Memory B cell (primary cell): ENCODE data around the gene HM13.
A peak's percentile ranks its signal among the peaks of the same experiment; 100 is the strongest.
"Not testable (repeated sequence)": the region's sequence is repeated elsewhere in the genome, so short reads cannot be mapped to it uniquely, and the experiment has no call there.

Experiments used
- ATAC-seq: fragments of 150-1000 bp; cut with Tn5 transposase; 2 replicates; pipeline ENCODE4 v1.10.0; 2021; ENCODE audit warnings: low read depth, mild to moderate bottlenecking, moderate library complexity
- DNase-seq, 2 donors: peaks; one replicate each; pipeline ENCODE4 v3.0.0; 2022; ENCODE audit warnings: low spot score in 2 of 2
- H3K27ac Mint-ChIP-seq: one replicate; pipeline ENCODE4 v1.8.0; 2022; ENCODE audit warnings: mild to moderate bottlenecking, moderate library complexity, mixed read lengths
- H3K27me3 Mint-ChIP-seq: one replicate; pipeline ENCODE4 v1.8.0; 2022; ENCODE audit warnings: mixed read lengths
- H3K36me3 Mint-ChIP-seq: one replicate; pipeline ENCODE4 v1.8.0; 2022; ENCODE audit warnings: mild to moderate bottlenecking, mixed read lengths
- H3K4me1 Mint-ChIP-seq: one replicate; pipeline ENCODE4 v1.8.0; 2022; ENCODE audit warnings: mixed read lengths
- H3K4me3 Mint-ChIP-seq: one replicate; pipeline ENCODE4 v1.8.0; 2022; ENCODE audit warnings: mild to moderate bottlenecking, moderate library complexity, mixed read lengths
- H3K9me3 Mint-ChIP-seq: one replicate; pipeline ENCODE4 v1.8.0; 2022; ENCODE audit warnings: mixed read lengths

HM13 gene, protein sequence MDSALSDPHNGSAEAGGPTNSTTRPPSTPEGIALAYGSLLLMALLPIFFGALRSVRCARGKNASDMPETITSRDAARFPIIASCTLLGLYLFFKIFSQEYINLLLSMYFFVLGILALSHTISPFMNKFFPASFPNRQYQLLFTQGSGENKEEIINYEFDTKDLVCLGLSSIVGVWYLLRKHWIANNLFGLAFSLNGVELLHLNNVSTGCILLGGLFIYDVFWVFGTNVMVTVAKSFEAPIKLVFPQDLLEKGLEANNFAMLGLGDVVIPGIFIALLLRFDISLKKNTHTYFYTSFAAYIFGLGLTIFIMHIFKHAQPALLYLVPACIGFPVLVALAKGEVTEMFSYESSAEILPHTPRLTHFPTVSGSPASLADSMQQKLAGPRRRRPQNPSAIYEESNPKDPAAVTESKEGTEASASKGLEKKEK

DNA sequence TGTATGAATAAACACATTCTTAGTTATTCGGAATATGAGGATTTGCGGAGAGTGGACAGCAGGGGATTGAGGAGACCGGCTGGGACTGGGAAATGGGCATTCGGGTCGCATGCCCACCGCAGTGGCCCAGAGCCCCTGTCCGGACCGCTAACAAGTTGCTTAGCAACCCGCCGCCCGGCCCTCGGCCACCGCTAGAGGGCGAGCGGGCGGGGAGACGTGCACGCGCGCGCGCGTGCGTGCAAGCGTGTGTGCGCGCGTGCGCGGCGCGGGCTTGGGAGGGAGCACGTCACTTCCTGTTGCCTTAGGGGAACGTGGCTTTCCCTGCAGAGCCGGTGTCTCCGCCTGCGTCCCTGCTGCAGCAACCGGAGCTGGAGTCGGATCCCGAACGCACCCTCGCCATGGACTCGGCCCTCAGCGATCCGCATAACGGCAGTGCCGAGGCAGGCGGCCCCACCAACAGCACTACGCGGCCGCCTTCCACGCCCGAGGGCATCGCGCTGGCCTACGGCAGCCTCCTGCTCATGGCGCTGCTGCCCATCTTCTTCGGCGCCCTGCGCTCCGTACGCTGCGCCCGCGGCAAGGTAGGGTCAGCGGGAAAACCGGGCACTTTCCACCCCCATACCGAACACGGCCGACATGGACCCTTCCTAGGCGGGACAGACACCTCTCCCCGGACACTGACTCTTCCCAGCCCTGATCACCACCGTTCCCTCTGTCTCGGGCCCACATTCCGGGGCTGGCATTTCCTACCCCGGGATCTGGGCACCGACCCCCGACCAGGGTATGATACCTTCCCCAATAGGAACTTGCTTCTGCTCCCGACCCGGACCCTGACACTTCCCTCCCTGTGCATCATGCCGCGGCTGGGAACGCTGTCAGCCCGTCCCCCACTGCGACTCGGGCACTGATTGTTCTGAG lies at the start of gene HM13:
Gene HM13, plus strand, starts transcription at position 289 of the 918 bp plus-strand sequence. Its CDS starts 110 bp downstream, at position 399.
- H3K4me1 Mint-ChIP-seq = peaks cover 7% of the 10 kb centered on the region
- no peak within 1 kb of the TSS for H3K4me3 Mint-ChIP-seq
- H3K27me3 Mint-ChIP-seq = no peaks in the 10 kb centered on the region
- H3K9me3 Mint-ChIP-seq = no peaks in the 10 kb centered on the region
- peak; percentile 80 to 83 for DNase-seq
- ATAC-seq = peak; percentile 91
- H3K27ac Mint-ChIP-seq = no peak within 1 kb of the TSS
- peaks cover 2% of the 10 kb centered on the region for H3K36me3 Mint-ChIP-seq

DNA sequence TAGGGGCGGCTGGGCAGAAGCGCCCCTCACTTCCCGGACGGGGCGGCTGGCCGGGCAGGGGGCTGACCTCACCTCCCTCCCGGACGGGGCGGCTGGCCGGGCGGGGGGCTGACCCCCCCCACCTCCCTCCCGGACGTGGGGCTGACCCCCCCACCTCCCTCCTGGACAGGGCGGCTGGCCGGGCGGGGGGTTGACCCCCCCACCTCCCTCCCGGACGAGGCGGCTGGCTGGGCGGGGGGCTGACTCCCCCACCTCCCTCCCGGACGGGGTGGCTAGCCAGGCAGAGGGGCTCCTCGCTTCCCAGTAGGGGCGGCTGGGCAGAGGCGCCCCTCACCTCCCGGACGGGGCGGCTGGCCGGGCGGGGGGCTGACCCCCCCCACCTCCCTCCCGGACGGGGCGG lies 43.3 kb upstream of the HM13 start:
- H3K4me3 Mint-ChIP-seq, ATAC-seq, H3K27ac Mint-ChIP-seq, H3K36me3 Mint-ChIP-seq, H3K27me3 Mint-ChIP-seq, H3K9me3 Mint-ChIP-seq, DNase-seq: not testable (repeated sequence)
- peaks cover 16% of the 10 kb centered on the region for H3K4me1 Mint-ChIP-seq

DNA sequence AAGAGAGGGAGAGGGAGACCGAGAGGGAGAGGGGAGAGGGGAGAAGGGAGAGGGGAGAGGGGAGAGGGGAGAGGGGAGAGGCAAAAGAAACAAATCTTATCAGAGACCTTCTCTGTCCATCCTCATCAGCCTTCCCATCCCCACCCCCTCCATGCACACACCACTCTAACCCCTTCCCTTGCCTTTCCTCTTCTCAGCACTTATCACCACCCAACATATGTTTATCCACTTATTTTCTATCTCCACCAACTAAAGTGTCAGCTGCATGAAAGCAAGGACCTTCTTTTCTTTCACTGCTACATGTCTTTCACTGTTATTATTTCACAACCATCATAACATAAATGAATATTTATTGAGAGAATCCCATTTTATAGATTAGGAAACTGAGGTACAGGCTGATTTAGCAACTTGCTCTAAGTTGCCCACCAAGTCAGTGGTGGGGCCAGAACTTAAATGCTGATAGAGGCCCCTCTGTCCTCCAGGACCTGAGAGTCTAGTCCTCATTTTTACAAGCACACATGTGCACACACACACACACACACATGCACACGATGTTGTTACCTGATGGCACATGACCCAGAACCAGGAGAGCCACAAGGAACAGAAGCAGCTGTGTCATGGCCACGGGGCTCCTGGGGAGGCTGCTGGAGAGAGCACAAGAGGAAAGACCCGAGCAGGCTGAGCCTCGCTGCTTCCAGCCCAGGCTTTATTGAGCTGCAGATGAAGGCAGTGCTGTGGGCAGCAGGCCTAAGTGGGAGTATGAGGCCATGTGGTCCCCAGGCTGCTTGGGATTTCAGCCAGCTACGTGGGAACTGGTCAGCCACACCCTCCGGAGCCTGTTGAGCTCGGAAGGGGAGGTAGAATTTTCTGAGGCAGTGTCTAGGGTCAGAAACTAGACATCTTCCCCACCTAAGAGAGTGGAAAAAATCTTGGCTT lies 41.6 kb upstream of the HM13 start:
- H3K27me3 Mint-ChIP-seq = peaks cover 15% of the 10 kb centered on the region
- H3K4me1 Mint-ChIP-seq = peaks cover 16% of the 10 kb centered on the region
- DNase-seq (no peak), ATAC-seq (no peak)
- peaks cover 2% of the 10 kb centered on the region for H3K36me3 Mint-ChIP-seq
- peaks cover 2% of the 10 kb centered on the region for H3K9me3 Mint-ChIP-seq
- no peak overlapping the region for H3K4me3 Mint-ChIP-seq
- H3K27ac Mint-ChIP-seq = no peak overlapping the region

DNA sequence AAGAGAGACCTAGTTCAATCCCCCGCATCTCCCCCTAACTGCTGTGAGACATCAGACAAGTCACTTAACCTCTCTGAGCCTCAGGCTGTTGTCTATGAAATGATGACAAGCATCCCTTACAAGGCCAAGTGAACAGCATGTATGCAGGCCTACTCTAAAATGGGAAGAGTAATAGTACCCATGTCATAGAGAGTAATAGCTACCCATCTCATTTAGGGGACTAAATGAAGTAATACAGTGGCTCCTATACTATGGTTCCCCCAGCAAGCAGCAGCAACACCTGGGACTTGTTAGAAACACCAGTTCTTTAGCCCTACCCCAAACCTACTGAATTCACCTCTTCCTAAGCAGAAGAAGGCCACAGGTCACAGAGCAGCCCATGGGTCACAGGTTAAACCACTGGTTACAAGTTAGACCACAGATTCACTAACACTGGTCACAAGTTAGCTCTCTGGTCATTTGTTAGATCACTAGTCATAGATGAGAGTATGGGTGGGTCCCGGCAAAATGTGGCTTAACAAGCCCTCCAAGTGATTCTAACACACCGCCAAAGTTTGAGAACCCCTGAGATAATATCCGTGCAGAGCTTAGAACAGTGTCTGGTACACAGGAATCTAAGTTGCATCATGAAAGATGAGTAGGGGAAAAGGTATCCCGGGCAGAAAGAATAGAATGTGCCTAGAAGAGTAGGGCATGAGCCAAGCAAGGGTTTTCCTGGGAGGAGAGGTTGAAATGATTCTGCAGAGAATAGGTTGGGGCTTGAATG lies 40.7 kb upstream of the HM13 start:
- peaks cover 16% of the 10 kb centered on the region for H3K4me1 Mint-ChIP-seq
- DNase-seq = no peak
- no peak overlapping the region for H3K27ac Mint-ChIP-seq
- H3K4me3 Mint-ChIP-seq = peak overlapping the region; percentile 35
- H3K27me3 Mint-ChIP-seq = peaks cover 18% of the 10 kb centered on the region
- H3K9me3 Mint-ChIP-seq = peaks cover 2% of the 10 kb centered on the region
- peaks cover 2% of the 10 kb centered on the region for H3K36me3 Mint-ChIP-seq
- no peak for ATAC-seq

DNA sequence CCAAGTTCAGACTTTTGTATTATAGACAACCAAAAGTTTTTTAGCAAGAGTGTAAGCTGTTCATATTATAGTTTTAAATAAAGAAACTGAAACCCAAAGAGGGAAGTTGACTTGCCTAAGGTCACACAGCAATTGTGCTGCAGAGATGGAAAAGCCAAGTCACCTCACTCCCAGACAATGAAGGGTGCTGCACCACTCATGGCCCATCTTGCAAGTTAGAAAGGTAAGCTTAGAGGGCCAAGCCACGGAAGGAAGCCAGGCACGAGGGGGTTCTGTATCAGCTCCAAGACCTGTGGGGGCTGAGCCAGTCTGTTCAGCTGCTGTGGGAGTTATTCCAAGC lies 40.2 kb upstream of the HM13 start:
- Mint-ChIP-seq H3K4me3 (peak overlapping the region; percentile 9), H3K36me3 (peaks cover 2% of the 10 kb centered on the region), H3K9me3 (peaks cover 2% of the 10 kb centered on the region), H3K27me3 (peaks cover 18% of the 10 kb centered on the region), H3K27ac (no peak overlapping the region), H3K4me1 (peaks cover 16% of the 10 kb centered on the region)
- DNase-seq (no peak), ATAC-seq (peak; percentile 52)

DNA sequence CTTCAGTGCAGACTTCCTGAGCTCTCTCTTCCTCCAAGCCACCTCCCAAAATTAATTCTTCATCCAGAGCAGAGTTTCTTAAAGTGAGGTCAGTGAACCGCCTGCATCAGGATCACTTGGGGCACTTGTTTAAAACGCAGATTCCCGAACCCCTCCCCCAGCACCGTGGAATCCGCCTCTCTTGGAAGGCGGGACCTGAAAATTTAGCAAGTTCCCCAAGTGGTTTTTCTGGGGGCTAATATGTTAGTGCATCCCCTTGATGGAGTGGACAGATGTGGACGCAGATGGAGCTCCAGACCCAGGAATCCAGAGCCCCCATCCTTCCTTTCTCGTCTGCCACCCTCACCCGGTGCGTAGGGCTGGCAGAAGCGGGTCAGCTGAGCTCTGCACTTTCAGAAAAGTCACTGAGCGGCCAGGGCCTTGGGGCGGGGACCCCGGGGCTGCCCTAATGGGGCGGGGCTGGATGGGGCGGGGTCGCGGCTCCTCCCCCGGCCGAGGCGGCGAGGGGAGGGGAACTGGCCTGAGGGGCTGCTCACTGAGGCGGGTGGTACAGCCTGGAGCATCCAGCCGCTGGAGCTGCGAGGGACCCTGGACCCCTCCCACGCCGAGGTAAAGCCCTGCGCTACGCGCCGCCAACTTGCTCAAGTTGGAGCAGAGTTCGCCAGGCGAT lies 39.3 kb upstream of the HM13 start, which contains the start of the genes DEFB124 and REM1:
Gene DEFB124, minus strand, starts transcription at position 370 of the 670 bp plus-strand sequence. CDS start 2,114 bp downstream, outside the sequence.
Gene REM1, plus strand, starts transcription at position 531 of the 670 bp plus-strand sequence. CDS start 1,158 bp downstream, outside the sequence.
- peak; percentile 29 for ATAC-seq
- Mint-ChIP-seq H3K4me3 (peak within 1 kb of the TSS; percentile 49), H3K27ac (no peak within 1 kb of the TSS), H3K9me3 (peaks cover 2% of the 10 kb centered on the region), H3K27me3 (peaks cover 20% of the 10 kb centered on the region), H3K4me1 (peaks cover 16% of the 10 kb centered on the region), H3K36me3 (peaks cover 2% of the 10 kb centered on the region)
- no peak for DNase-seq

DNA sequence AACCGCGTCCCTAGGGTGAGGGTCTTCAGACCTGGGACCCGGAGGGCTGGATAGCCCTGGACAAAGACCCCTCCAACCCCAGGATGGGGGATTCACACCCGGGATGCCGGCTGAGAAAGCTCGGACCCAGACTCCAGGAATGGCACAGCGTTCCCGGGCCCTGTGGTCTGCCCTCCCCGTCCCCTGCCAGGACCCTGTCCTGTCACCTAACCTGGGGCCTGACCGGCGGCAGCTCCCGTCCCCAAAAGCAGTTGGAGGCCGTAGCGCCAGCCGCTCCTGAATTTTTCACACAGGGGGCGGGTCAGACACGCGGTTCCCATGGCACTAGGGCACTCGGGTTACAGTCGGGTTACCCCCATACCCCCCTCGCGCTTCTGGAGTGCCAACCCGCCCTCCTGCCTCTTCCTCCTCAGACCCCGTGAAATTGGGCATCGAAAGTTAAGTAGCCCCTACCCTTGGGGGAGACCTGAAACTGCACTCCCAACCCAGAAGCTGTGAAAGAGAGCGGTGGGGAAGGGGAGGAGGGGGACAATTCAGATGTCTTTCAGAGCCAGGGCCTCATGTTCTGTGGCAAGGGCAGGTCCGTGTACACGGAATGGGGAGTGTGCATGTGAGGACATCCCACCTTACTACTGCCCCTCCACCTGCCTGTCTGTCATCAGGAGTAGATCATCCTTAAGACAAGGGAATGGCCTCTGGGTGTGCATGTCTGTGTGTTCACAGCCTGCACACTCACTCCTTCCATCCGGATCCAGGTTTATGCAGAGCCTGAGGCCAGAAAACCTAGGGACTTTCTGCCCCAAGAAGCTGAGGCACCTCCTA lies 38.6 kb upstream of the HM13 start:
- H3K4me1 Mint-ChIP-seq = peaks cover 16% of the 10 kb centered on the region
- H3K27me3 Mint-ChIP-seq = peaks cover 20% of the 10 kb centered on the region
- ATAC-seq = no peak
- H3K9me3 Mint-ChIP-seq = peaks cover 2% of the 10 kb centered on the region
- no peak for DNase-seq
- H3K36me3 Mint-ChIP-seq = peaks cover 2% of the 10 kb centered on the region
- no peak overlapping the region for H3K27ac Mint-ChIP-seq
- no peak overlapping the region for H3K4me3 Mint-ChIP-seq

DNA sequence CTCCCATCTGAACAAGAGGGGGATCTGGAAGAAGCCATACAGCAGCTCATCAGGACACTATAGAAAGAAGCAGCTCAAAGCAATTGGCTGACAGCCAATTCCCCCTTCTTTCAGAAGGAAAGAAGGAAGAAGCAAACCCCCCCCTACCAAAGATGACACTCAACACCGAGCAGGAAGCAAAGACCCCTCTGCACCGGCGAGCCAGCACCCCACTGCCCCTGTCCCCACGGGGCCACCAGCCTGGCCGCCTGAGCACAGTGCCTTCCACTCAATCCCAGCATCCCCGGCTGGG lies 38.0 kb upstream of the HM13 start:
- ATAC-seq (no peak), DNase-seq (no peak)
- Mint-ChIP-seq H3K27ac (no peak overlapping the region), H3K27me3 (peaks cover 21% of the 10 kb centered on the region), H3K4me1 (peaks cover 16% of the 10 kb centered on the region), H3K4me3 (no peak overlapping the region), H3K9me3 (peaks cover 2% of the 10 kb centered on the region), H3K36me3 (peaks cover 2% of the 10 kb centered on the region)

DNA sequence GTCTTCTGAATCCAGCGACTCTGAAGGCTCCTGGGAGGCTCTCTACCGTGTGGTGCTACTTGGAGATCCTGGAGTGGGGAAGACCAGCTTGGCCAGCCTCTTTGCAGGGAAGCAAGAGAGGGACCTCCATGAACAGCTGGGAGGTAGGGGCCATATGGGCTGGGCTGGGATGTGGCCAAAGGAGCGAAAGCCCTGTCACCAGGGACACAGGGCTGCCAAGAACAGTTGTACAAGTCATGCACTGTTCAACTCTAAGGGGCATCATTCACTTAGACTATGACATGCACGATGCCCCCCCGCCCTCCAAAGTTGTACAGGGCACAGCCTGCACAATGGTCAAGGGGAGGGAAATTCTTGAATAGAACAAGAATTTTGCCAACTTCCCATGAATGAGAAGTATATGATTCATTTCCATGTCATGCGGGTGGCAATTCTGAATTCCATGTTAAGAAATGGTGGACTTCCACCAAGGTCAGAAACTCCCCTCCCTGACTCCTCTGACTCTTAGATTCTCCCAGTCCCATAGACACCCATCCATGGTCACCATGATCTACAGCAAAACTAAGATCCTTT lies 37.5 kb upstream of the HM13 start:
- no peak for ATAC-seq
- Mint-ChIP-seq H3K27ac (no peak overlapping the region), H3K27me3 (peaks cover 25% of the 10 kb centered on the region), H3K4me1 (peaks cover 16% of the 10 kb centered on the region), H3K4me3 (no peak overlapping the region), H3K9me3 (peaks cover 2% of the 10 kb centered on the region), H3K36me3 (peaks cover 2% of the 10 kb centered on the region)
- DNase-seq = no peak

DNA sequence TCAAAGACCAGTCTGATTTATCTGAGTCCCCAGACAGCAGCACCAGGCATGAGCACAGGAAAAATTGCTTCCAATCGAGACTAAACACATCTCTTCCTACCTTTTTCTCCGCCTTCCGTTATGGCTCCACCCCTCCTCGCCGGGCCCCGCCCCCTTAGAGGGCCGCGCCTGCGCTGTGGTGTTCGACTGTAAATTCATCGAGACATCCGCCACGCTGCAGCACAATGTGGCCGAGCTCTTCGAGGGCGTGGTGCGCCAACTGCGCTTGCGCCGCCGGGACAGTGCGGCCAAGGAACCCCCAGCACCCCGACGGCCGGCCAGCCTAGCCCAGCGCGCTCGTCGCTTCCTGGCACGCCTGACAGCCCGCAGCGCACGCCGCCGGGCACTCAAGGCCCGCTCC lies 30.2 kb upstream of the HM13 start:
- Mint-ChIP-seq H3K4me1 (no peaks in the 10 kb centered on the region), H3K9me3 (no peaks in the 10 kb centered on the region), H3K4me3 (no peak overlapping the region), H3K27ac (no peak overlapping the region), H3K27me3 (peaks cover 18% of the 10 kb centered on the region), H3K36me3 (peaks cover 2% of the 10 kb centered on the region)
- no peak for ATAC-seq
- DNase-seq = no peak

DNA sequence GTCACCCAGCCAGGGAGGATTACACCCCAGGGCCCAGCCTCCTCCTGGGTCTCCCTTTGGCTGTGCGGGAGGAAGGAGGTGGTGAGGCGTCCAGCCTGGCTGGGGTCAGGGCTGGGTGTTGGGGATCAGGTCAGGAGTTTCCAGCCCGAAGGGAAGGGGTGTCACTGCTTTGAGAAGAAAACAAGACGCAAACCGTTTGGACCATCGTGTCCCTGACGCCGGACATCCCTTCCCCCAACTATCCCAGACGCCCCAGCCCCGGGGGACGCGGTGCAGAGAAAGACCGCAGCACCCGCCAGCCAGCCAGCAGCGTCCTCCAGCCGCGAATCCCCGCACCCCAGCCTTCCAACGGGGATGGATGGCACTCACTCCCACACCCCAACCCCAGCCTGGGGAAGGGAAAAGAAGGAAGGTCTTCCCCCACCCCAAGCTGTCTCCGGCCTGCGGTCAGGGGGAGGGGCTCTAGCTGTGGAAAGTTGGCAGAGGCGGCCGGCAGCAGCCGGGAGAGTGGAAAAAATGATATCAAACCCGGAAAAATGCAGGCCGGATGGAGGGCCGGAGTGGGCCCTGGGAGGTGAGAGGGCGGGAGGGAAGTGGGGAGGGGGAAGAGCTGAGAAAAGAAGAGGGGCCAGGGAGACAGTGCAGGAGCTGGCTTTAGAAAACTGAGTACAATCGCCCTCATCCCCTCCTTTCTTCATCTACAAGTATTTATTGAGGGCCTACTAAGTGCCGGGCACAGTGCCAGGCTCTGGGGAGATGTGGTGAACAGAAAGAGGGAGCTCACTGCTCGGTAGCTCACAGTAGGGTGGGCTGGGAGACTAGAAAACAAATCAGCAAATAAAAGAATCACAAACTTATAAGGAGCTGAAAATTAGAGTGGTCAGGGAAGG lies 28.5 kb upstream of the HM13 start:
- ATAC-seq (no peak), DNase-seq (no peak)
- Mint-ChIP-seq H3K4me3 (no peak overlapping the region), H3K36me3 (peaks cover 2% of the 10 kb centered on the region), H3K4me1 (no peaks in the 10 kb centered on the region), H3K27ac (no peak overlapping the region), H3K27me3 (peaks cover 17% of the 10 kb centered on the region), H3K9me3 (no peaks in the 10 kb centered on the region)
